LoVo (cell line): ENCODE results near the gene ARNT2.

Experiments used
- DNase-seq: peaks from one replicate; pipeline ENCODE4 v3.0.0-alpha.2; 2016; ENCODE audit warnings: low spot score

The ARNT2 gene

DNA sequence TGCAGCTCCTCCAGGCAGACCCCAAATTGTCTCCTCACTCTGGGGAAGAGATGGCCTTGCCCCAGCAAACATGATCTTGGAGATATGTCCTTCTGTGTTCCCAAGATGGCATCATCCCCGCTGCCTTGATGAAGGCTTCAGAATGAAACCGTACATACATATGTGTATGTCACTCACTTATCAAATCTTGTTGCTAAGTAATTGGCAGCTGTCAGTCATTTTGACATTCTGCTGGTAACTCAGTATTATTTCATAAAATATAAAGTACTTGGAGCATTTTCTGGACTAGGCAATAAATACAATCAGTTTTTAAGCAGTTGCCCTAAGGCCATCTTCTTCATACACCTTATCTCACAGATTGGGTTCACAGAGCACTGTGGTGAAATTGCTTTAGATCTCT, 62.4 kb downstream of the ARNT2 start:
- DNase-seq, result no peak

DNA sequence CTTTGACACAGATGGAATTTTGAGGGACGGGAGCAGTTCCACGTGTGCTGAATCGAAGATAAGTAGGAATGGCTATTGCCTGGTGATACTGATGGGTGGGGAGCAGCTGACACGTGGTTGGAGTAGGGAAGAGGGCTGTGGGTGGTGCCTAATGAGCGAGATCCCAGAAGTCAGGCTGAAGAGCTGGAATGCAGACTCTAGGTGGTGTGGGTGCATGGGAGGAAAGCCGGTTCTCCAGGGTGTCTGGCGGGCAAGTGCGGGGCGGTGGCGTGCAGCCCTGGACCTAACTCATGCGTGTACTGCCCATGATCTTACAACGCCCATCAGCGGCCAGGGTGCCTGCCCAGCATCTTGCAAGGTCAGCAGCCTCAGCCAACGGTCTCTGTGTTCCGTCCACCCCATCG, 63.1 kb downstream of the ARNT2 start:
- DNase-seq, result no peak

DNA sequence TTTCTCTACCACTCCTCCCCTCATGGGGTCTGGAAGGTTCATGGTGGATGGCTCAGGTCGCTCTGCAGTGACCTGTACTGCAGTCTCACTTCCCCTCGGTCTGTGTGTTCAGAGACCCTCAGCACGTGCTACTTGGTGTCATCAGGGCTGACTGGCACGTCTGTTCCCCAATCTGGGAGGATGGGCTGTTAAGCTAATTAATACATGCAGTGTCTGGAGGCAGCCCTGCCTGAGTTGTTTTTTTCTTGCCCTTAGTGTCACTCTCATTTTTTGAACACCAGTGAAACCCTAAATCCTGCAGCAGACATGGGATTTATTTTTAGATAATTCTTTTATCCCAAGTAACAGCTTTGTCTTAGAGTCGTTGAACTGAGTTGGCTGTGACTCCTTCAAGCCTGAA, 64.6 kb downstream of the ARNT2 start:
- DNase-seq, result no peak

GRCh38 chr15:80471881-80472280, 67.7 kb downstream of the ARNT2 start:
- DNase-seq, result no peak

DNA sequence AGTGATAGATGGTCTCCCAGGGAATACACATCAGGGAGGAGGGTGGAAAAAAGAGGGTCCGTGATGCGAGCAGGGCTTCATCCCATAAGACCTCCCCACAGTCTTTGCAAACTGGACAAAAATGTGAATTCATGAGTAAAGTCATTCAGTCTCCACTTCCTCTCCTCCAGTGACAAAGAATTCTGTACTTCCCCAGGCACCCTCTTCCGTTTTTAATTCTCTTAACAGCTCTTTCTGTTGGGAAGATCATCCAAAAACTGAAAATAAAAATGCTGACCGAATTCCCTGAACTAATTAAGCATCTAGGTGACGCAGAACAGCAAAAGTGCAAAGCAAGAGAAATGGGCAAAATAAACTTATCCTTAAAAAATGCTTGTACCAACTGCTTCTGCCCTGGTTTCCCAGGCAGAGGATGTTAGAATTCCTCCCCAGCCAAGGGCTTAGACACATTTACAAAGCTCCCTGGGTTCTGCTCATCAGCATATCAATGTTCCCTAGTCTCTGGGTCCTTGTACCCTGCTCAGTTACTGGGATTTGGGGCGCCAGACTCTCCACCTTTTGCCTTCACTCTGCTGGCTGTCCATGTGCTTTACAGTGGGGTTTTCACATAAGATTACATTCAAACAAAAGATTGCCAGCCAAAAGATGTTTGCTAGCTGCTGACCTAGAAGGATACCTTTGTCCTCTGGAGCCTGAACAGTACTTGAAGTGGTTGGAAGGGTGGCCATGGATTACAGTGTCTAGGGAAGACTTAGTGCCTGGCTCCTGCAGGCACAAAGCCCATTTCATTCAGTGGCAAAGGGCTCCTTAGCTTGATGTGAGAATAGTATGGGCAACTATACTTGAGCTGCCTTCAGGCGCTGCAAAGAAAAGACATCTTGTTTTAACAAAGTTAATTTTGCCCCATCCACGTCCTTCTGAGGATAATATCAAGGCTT, 69.4 kb downstream of the ARNT2 start:
- no peak for DNase-seq

GRCh38 chr15:80474224-80475215, 70.3 kb downstream of the ARNT2 start:
- DNase-seq, result no peak

DNA sequence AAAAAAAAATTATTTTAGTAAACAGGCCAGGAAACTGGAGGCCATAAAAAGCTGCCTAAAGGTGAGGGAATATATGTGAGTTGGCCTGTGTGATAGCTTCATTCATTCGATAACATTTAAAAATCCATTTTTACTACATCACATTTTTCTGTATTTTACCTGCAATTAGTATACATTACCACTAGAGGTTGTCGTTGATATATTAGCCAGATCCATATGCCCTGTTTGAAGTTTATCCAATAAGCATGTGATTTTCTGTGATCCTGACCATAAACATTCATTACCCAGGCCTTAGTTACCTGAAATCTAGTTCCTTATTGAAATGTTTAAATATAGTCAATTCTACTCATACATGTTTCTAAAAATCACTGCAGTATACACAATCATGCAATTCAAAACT, 71.4 kb downstream of the ARNT2 start:
- DNase-seq, result no peak

DNA sequence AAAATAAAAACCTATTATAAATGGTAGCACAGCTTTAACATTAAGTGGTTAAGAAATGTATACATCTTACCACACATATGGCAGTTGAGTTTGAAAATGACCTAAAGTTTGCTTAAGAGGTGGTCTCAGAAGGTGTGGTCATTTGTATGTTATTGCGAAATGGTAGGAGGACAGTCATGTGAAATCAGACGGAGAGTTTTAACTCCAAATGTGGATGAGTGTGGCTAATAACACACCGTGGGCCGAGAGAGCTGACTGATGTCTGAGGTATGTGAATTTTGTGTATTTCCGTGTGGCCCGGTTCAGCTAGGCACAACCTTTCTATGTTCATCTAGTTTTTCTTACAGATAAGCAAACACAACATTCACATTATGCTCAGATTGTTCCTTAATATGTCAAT, 71.9 kb downstream of the ARNT2 start:
- no peak for DNase-seq

DNA sequence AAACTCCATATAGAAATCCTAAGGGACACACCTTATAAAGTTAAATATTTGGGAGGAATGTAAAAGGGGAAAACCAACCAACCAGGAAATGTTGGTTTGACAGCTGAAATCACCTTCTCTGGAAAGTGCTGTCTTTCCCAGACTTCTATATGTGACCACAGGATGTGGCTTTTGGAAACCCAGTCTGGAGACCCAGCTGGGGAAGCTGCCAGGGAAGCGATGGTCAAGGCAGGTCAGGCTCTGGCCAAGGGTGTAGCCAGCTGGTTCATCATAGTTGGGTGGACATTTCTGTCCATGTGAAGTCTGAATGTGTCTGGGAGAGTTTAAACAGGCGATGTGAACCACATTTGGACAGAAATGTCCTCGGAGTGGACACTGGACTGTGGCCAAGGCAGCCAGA, 73.9 kb downstream of the ARNT2 start:
- DNase-seq, result no peak

DNA sequence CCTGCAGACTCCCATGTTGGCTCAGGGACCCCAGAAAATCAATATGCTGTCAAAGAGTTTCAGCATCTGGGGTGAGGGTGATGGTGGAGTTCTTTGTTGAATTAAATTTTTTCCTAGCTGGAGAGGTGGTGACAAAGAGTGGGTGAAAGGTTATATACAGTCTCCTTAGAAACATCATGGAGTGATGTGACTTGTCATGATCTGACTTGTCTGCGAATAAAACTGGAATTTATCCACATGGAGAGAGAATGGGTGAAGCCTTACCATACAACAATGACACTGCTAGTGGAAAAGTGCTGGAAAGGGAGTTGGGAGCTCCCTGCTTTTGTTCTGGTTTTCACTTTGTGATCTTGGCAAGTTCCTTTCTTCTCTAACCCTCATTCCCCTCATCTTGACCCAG, 75.0 kb downstream of the ARNT2 start:
- DNase-seq, result no peak

- DNase-seq, result no peak
Observed at GRCh38 chr15:80480171-80480811, 76.1 kb downstream of the ARNT2 start.

DNA sequence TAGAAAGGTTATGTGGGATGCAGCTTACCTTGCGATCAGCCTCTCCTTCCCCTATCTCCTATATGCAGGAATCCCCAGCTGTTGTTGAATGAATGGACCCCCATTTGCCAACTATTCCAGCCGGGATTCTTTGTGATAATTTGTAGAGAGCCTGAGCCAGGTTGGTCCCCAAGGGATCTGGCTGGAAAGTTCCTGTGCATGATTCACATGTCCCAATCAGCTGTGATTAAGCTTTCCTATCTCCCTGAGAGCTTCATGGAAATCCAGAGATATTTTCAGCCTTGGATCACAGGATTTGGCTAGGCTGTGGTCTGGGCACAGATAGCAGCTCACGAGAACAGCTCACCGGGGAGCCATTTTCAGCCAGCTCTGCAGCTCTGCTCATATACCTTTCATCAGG, 76.7 kb downstream of the ARNT2 start:
- no peak for DNase-seq

GRCh38 chr15:80482696-80483095, 78.5 kb downstream of the ARNT2 start:
- no peak for DNase-seq

GRCh38 chr15:80483725-80484161, 79.6 kb downstream of the ARNT2 start:
- no peak for DNase-seq

DNA sequence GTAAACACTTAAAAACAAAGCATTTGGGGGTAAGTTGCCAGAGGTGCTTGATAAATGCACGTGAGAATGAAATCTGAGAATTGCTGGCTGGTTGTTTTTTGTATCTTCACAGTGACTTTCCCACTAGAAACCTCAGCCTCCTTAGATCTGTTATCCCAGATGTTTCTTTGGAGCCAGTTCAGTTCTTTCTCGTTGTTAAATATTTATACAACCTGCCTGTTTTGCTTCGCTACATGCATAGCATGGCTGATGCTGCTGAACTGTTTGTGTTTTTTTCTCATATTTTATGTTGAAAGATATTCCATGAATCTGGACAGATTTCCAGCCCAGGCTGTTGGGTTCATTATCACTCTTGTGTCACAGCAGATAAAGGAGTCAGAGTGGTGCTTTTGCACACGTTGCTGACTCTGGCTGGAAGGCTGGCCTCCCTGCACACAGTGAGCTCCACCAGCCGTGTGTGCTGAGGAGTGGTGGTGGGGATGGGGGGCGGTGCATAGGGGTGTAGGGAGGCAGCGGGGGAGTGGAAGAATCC, 80.2 kb downstream of the ARNT2 start:
- DNase-seq, result no peak

DNA sequence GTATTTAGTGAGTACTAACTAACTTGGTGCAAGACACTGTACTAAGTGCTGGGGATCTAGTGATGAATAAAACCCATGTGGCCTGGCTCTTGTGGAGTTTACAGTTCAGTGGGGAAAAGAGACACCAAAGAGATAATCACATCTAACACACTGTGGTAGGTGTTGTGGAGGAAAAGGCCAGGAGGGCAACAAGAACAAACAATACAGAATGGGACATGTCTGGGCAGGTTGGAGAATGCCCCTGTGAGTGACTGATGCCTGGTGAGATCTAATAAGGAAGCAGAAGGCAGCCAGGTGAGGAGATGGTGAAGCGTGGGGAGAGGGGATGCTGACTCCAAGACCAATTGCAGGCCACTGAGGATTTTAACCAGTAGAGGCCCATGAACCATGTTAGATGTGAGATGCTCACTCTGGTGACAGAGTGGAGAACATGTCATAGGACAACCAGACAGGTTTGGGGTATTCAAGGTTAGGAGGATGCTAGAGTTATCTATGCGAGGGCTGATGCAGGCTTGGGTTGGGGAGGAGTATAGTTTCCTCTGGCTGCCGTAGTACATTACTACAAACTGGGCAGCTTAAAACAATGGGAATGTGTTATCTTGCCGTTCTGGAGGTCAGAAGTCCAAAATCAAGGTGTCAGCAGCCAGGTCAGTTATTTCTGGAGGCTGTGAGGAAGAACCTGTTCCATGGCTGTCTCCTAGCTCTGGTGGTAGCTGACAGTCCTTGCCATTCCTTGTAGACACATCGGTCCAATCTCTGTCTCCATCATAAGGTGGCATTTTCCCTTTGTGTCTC, 81.4 kb downstream of the ARNT2 start:
- DNase-seq, result peak; percentile 37

DNA sequence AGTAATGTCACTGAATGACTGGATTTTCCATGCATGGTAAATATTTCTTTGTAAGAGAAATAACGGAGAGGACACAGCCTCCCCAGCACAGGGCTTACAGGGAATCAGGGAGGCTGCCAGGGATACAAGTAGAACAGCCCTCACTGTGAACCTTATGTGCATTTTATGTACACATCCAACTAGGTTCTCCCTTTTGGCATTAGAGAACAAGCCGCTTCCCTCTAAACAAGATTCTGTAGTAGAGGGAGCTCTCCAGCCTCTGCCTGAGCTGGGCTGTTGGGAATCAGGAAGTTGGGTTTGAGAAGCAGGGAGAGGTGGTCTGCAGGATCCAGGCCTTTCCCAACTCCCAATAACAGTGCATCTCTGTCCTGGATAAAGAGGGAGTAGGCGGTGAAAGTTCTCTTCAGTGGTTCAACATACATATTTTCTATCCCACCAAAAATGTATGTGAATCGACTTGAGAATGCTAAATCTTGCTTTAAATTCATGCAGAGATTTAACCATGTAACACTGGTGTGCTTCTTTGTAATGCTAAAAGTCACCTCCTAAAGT, 83.7 kb downstream of the ARNT2 start:
- DNase-seq, result no peak

DNA sequence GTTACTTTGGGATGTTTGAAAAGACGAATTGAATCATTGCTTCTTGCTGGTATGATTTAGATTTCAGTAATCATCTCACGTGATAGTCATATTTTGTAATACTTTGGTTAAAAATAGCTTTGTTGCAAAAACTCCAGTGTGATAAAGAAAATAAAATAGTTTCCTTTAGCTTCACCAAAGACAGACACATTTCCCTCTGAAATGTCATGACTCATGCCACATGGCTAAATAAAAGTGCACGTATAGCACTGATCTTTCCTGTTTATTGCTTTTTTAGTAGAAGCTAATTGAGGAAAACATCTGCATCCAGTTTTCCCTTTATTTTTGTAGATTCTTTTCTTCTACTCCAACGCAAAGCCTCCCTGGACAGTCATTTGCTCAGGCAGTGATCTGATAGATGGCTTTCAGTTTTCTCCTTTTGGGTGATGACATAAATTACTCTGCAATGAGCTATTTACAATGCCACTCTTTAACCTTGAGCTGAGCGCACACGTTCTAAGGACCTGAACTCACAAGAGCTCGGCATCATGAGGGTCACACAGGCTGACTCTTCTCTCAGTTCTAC, 84.9 kb downstream of the ARNT2 start:
- no peak for DNase-seq

GRCh38 chr15:80490431-80490990, 86.3 kb downstream of the ARNT2 start:
- DNase-seq, result no peak

GRCh38 chr15:80491163-80491847, 87.1 kb downstream of the ARNT2 start:
- no peak for DNase-seq
